CD4-positive, alpha-beta T cell treated with Interleukin-4 for 4 hours (primary cell): ENCODE results near the gene DACH2.

Experiments
- DNase-seq: peaks from one replicate; pipeline ENCODE4 v3.0.0-alpha.2; 2020

Gene DACH2

DNA sequence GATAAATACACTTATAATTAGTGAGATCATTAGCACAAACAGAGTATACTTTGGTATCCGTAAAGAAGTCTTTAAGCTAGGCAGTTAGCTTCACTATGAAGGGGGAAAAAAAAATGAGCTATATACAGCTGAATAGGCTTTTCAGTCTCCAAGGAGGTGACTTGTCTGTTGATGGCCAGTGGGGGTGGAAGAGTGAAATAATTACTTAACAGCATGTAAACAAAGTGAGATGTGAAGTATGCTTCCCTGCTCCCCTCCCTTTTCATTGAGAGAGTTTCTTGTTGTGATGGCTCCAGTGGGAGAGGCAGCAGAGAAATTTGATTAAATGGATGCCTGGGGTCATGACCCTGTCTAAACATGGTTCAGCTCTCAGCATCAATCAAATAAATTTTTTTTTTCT lies 180.9 kb downstream of the DACH2 start:
- no peak for DNase-seq

DNA sequence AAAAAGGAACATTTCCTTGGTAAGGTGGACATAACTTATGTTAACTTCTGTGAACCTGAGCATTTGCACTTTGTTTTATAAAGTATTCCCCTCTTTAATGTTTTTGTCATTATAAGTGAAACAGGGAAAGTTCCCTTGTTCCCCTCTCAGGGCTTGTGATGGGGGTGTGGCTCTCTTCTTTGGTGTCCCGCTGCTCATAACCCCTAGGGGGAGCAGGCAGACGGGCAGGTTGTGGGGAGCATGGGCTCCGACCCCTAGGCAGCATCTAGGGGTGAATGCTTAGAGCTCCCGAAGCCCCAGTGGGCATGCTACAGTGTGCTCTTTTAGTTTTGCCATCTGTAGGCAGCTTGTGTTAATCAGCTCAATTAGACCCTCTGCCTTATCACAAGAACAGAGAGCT lies 200.4 kb downstream of the DACH2 start:
- no peak for DNase-seq

DNA sequence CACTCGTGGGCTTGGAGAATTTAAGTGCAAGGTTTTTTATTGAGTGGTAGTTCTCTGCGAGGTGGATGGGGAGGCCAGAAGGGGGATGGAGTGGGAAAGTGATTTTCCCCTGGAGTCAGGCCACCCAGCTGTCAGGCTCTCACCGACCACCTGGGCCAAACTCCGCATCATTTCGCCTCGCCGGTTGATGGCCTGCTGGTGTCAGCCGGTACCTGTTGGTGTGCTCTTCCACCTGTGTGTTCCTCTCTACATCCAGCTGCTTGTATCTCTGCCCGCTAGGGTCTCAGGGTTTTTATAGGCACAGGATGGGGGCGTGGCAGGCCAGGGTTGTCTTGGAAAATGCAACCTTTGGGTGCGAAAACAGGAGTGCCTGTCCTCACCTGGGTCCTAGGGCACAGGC lies 200.9 kb downstream of the DACH2 start:
- no peak for DNase-seq

DNA sequence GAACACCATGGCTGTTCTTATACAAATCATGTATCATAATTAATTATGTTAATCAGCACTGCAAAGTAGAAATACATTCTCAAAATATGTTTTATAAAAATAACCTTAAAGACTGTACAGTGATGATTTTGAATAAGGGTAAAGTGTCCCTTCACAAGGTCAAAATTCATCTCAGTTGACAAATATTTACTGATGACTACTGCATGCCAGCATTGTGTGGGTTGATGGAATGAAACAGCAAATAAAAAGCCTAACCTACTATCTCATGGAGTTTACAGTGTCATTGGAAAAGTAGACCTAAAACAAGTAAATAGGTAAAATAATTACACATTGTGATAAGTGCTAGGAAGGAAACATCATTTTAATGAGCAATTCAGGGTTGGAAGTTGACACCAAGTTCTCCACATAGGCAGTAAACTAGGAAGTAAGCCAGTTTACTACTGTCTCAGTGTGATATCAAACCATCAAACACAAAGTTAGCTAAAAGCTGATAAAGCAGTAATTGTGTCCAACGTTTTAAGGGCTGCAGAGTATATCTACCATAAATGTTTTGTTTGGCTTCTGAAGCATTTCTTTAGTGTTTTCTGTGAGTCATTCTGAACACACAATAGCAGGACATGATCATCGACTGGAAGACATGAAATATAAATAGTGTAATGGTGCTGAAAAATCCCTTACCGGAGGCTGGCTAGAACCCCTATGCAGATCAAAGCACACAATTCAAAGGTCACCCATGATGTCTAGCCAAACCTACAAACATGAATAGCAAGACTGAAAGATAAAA lies 221.8 kb downstream of the DACH2 start:
- DNase-seq, result no peak

DNA sequence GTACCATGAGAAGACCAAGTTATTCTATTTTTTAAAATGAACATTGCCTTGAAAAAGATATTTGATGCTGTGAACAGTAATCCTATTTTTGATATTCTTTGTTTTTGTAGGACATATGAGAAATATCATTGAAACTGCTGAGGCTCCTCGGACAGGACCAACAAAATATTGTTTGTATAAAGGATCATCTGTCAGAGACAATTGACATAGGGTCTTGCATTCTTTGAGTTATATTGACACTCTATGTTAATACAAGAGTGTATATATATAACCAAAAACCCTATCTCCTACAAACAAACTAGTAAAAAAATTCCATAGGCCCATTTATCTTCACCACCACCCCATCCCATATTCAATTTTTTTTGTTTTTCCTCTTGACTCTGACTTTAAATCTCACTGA lies 222.7 kb downstream of the DACH2 start:
- no peak for DNase-seq

DNA sequence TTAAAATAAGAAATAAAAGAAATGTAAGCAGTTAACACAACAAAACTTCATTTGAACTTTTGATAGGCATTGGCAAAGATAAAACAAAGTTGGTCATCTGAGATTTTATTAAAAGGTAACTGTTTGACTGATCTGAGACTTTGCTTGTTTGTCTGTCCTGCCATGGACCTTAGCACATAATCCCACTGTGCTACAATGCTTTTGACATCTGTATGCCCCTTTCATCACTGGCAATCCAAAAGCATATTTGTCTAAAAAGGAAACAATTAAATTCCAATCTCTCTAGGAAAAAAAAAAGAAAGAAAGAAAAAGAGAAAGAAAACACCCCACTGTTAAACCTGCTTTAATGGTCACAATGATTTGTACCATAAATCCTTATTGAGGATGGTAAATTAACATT lies 231.0 kb downstream of the DACH2 start:
- no peak for DNase-seq

DNA sequence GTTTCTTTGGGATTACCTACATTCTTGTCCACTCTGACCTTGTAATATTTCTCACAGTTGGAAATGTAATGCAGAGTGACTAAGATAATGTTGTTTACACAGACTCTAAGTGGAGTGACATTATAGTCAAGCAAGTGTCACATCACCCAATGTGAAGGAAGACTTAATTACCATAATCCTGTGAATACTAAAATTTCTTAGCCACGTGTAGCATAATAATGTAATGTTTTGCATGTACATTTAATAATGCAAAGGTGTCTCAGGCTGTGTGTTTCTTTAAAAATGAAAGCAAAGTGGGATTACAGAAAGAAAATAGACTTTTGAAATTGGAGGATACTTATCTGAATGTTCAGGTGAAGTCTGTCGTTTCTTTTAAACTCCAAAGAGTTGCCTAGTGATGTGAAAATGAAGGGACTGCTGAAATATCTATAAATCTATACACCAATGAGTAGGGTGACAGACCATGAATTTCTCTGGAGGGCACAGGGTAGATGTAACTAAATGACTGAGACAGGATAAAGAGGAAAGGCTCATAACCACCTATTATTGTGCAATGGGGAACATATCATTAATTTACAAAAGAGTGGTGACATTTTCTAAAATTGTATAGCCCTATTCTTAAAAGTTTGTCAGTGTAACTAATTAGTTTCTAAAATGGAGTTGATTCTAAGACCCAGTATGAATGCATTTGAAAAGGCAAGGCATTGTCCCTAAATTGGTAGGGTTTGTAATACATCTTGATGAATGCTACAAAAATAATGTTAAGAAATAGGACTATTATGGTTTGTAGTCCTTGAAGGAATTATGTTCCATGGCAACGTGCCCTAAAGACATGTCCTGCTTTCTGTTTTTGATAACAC lies 235.7 kb downstream of the DACH2 start:
- no peak for DNase-seq

DNA sequence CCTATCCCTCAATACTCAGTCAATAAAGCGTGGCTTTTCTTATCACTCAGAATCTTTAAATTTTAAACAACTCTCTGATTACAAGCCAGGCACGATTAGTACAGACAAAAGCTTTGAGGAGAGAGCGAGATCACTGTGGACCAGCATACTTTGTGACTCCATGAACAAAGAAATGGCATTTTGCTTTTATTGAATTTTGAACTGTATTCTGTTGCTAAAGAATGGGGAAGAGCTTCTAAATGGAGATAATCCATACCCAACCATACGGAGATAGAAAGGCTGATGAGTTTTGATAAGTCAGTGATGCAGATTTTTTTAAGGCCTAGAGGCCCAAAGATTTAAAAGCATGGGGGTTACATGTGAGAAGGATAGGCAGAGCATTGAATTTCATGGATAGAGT lies 259.1 kb downstream of the DACH2 start:
- no peak for DNase-seq

DNA sequence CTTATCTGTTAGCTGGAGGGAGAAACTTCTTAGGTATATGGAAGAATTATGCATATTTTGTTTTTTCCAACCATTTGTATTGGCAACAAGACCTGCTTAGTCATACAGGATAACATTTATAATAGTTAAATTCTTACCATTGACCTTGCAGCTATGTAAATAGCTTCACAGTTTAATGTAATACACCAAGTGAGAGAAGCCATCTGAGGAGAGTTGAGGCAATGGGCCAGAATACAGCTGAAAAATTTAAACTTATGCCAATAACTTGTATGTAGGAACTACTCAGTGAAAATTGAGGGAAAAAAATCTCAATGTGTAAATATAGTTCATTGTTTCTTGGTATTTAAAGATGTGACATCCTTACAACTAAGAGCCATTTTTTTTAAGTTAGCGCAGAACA lies 273.5 kb downstream of the DACH2 start:
- no peak for DNase-seq

DNA sequence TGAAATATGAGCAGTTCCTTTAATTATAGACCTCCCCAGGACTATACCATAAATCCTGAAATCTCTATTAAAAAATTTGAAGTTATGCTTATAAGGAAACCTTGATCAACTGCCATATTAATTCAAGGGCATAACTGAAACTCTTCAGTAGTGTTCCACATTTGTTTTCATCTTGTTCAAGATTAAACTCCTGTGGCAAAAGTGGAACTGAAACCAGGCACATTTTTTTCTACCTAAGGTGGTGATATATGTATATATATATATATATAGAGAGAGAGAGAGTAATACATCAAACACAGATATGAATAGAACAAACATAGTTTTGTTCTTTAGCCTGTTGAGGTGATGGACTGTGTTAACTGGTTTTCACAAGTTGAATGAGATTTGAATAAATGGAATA lies 287.9 kb downstream of the DACH2 start:
- DNase-seq, result no peak

DNA sequence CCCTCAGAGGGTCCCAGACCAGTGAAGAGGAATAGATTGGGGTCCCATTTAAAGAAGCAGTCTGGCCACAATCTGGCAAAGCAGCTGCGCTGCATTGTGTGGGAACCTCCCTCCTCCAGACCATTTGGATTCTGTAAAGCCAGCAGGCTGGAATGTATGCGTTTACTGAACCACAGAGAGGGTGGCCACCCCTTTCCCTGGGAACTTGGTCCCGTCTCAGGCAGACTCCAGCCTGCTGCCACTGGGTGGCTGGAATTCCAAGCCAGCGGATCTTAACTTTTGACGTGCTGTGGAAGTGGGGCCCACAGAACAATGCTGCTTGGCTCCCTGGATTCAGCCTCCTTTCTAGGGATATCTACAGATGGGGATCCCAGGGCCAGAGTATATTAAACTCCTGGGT lies 307.2 kb downstream of the DACH2 start:
- DNase-seq, result no peak

DNA sequence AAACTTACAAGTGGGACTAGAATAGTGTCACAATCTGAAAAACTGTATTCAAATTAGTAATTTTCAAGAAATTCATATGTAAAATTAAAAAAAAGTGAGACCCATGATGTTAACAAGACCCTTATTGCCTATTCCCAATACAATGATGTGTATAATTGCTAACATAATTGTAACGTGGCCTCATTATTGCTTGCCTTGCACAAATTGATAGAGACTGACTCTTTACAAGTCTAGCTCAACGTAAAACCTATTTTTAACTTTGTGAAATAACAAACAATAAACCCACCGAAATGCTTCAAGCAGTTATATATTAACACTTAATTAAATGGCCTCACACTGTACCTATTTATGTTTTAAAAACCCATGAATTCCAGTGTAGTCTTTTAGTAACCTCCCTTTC lies 312.5 kb downstream of the DACH2 start:
- no peak for DNase-seq

DNA sequence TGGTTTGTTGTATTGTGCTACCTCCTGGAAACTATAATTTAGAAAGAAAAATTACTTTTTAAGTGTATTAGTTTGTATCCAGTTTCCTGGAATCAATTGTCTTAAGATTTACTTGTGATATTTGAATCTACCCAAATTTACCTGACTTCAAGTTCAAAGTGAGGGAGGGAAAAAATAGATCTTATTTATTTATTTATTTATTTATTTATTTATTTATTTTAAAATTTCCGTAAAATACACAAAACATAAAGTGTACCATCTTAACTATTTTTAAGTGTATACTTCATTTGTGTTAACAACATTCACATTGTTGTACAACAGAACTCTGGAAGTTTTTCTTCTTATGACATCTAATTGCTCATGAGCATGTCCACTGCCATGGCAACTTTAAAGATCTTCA lies 356.0 kb downstream of the DACH2 start:
- DNase-seq, result no peak

DNA sequence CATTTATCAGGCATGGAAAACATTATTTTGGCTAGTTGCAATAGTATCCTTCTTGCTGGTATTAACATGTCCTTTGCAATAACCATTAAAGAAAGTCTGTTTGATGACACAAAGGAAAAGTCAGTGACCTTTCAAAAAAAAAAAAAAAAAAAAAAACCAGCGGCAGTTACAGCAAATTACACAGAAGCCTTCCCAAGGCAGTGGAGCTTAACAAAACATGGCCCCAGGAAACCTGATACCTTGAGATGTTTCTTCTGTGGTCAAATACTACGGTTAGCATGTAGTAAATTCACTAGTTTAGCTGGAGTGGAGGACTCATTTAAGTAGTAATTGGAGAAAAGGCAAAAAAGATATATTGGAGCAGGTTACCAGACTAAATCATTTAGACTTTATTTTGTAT lies 359.1 kb downstream of the DACH2 start:
- DNase-seq, result no peak

DNA sequence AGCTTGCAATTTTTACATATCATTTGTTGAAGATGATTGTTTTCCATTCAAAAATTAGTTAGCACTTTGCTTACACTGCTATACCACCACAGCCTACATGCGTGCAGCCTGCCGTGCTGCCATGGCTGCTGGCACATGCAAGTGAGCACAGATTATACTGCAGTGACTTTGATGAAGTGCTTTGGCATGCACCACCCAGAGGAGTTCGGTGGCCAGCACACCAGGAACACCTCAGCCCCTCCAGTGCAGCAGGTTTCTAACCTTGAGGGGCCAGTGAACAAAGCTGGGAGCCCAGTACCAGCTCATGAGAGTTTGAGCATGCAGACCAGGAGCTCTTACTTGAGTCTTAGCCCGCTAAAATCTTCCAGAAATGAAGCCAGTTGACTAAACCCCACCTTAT lies 431.5 kb downstream of the DACH2 start:
- DNase-seq, result no peak

DNA sequence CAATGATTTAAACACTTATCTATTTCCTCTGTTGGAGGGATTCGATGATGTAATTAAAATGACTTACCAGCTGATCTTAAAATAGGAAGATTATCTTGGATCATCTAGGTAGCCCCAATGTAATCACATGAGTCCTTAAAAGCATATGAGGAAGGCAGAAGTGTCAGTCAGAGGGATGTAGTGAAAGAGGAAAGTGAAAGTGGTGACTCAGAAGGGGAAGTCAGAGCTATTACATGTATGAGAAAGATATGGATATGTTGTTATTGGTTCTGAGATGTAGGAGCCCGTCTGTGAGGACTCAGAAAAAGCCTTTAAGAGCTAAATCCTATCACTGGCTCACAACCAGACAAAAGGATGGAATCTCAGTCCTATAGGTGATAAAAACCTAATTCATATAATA lies 456.4 kb downstream of the DACH2 start:
- no peak for DNase-seq

DNA sequence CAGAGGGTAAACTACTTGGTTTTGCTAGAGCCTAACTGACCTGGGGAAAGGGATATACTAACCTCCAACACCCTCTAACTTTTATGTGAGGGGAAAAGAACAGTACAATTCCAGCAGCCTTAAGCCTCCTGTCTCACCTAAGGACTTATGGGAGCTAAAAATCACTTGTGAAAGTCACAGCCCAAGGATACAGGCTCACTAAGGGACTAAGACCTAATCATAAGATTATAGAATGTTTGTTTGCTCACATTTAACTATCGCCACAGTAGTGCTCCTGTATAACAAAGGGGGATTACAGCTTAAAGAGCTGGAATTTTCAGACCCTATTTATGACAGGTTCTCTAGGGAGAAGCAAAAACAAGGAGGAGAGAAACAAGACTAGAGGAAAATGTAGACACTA lies 548.7 kb downstream of the DACH2 start:
- DNase-seq, result no peak

DNA sequence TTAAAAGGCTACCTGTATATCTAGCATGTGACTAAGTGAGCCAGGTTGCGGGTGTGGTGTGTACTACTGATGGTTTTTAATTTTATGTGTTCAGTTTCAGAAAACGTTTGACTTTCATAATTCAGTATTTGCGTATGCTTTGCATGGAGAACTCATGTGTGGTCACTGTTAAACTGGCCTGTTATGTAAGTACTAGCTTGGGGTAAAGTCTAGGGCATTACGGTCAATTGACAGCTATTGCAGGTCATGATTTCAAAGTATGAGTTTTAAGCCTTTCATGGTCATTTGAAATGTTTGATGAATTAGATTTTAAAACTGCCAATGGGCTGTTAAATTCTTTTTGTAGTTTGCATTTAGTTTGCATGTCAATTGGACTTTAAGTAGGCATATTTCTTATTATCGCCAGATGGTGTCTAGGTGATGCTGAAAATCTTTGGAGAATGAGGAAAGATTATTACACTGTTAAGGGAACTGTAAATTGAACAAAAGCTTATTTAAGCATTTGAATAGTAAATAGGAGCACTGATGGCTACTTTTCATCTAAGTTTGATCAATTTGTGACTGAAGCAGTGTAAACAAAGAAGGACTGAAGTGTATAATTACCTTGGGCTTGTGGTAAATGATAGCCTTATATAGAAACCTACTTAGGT lies 563.4 kb downstream of the DACH2 start:
- DNase-seq, result no peak

DNA sequence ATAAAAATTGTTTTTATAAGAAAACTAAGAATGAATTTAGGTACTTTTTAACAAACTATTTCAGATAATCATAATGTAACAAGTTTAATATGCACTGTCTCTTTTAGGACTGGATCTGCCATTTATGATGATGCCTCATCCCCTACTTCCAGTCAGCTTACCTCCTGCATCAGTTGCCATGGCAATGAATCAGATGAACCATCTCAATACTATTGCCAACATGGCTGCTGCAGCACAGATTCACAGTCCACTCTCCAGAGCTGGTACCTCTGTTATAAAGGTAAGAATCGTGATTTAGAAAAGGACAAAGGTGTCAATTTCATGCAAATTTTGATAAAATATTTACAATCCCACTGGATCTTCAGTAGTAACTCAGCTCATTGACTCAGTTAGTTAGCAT lies 566.2 kb downstream of the DACH2 start:
- no peak for DNase-seq

DNA sequence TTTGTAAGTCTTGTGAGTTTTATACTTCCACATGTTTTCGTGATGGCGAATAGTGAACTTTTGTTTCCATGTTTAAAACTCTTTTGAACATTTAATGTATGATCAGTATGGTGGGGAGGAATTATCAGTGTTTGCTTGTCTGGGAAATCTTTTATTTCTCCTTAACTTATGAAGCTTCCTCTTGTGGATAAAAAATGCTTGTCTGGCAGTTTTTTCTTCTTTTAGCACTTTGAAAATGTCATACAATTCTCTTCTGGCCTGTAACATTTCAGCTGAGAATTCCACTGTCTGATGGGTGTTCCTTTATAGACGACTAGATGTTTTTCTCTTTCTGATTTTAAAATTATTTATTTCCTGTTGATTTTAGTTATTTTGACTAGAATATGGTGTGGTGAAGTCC lies 576.0 kb downstream of the DACH2 start:
- no peak for DNase-seq

DNA sequence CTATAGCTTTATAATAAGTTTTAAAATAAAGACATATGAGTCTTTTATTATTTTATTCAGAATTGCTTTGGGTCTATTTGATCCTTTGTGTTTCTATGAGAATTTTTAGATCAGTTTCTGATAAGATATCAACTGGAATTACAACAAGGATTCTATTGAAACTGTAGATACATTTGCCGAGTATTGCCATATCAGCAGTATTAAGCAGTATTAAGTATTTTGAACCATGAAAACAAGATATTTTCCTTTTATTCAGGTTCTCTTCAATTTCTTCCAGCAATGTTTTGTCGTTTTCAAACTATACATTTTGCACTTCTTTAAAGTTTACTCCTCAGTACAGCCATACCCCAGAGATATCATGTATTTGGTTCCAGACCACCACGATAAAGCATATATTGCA lies 598.8 kb downstream of the DACH2 start:
- no peak for DNase-seq

DNA sequence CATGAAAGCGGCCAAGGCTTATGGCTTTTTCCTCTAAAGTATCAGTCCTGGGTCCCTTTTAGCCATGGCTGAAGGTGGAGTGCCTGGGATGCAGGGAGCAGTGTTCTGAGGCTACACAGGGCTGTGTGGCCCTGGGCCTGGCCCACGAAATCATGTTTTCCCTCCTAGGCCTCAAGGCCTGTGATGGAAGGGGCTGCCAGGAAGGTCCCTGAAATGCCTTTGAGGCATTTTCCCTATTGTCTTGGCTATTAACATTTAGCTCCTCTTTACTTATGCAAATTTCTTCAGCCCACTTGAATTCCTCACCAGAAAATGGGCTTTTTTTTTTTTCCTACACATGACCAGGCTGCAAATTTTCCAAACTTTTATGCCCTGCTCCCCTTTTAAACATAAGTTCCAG lies 657.0 kb downstream of the DACH2 start:
- no peak for DNase-seq

DNA sequence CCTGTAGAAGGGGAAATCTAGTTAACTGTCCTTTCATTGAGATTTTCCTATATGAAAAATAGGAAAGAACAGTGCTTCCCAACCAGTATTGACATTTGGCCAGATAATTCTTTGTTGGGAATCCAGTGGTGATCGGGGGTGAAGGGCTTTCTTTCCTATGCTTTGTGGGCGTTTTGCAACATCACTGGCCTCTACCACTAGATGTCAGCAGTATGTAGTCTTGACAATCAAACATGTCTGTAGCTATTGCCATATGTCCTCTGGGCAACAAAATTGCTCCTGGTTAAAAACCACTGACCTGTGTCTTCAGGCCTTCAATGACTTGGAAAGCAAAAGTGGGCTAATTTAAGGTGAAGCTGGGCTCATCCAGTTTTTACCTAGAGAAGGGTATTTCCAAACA lies 658.5 kb downstream of the DACH2 start:
- DNase-seq, result no peak

DNA sequence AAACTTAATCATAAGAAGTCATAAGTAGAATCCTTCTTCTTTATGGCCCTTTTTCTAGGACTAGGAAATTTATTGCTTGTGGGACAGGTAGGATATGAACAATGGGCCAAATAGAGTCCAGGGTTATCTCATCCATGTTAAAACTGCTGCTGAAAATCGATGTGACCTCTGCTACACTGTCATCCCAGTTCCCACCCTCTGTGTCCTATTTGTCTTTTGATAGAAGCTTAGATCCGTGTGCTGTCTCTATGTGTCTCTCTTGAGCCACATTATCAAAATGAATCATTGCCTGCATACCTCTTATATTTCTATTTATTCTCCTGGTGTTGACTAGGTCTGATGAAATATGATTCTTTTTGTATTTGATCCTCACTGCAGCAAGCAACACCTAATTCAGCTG lies 661.4 kb downstream of the DACH2 start:
- no peak for DNase-seq
